ENCODE results near the gene PCA3.

DNA sequence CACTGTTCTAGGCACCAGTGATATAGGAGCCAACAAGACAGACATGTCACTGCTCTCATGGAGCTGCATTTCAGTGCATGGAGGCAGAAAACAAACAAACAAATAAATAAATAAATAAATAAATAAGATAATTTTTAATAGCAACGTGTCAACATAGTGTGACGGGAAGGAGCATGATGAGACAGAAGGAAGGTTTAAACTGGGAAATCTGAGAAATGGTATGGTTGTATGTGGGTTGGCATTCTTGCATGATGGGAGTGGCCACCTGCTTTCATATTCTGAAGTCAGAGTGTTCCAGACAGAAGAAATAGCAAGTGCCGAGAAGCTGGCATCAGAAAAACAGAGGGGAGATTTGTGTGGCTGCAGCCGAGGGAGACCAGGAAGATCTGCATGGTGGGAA lies at the start of gene PCA3:
- TF ChIP-seq RCOR1 (conservative IDR thresholded peaks at IDR 0.05; ENCODE audit: low read depth, low read length) (no peak), MEF2A (IDR thresholded peaks at IDR 0.05; ENCODE audit: insufficient read depth, low read depth, low read length) (no peak), CTCF (IDR thresholded peaks at IDR 0.05 in 2 of 3, conservative IDR thresholded peaks at IDR 0.05 in 1 of 3; ENCODE audit: control insufficient read depth in 2 of 3, extremely low read depth in 1 of 3, insufficient read depth in 1 of 3, low read depth in 3 of 3, low read length in 3 of 3) (no peak)

Measured in GM12878 (cell line).